Kidney (tissue), 14 donors: ENCODE data around the gene ARL4D. TPM values are rescaled to one million over a fixed set of nuclear protein-coding genes. Genes with fewer than 3 reads are reported as not detected.

Experiments used
- DNase-seq, 5 donors: peaks; one replicate each; pipeline ENCODE4 v3.0.0-alpha.2; 2013 to 2020
- FAIRE-seq: peaks from 2 replicates; lab custom pipeline; 2012; peaks lifted over from hg19 to GRCh38; lab: Jason Lieb, UNC
- H3K27ac ChIP-seq, 2 donors: one replicate each; pipeline ENCODE4 v1.7.0; 2013; ENCODE audit warnings: low read depth in 2 of 2, low read length in 2 of 2, inconsistent platforms in 1 of 2
- H3K27me3 ChIP-seq: one replicate; pipeline ENCODE4 v1.7.1; 2013; ENCODE audit warnings: low read length, inconsistent platforms; ENCODE audit not compliant: control insufficient read depth, insufficient read depth
- H3K36me3 ChIP-seq, 3 donors: one replicate each; pipeline versions ENCODE4 v1.7.0 to v1.7.1; 2013; ENCODE audit warnings: low read length in 3 of 3, control low read depth in 1 of 3, inconsistent platforms in 1 of 3; ENCODE audit not compliant: insufficient read depth in 3 of 3, control insufficient read depth in 2 of 3
- H3K4me1 ChIP-seq, 3 donors: one replicate each; pipeline versions ENCODE4 v1.7.0 to v1.7.1; 2013; ENCODE audit warnings: low read length in 3 of 3, inconsistent platforms in 1 of 3, low read depth in 1 of 3; ENCODE audit not compliant: control insufficient read depth in 2 of 3, insufficient read depth in 2 of 3
- H3K4me3 ChIP-seq, 3 donors: one replicate each; pipeline versions ENCODE4 v1.7.0 to v1.8.1; 2013; ENCODE audit warnings: low read length in 3 of 3, control low read depth in 1 of 3, inconsistent platforms in 1 of 3
- H3K9ac ChIP-seq, 3 donors: one replicate each; pipeline versions ENCODE4 v1.7.0 to v1.7.1; 2013; ENCODE audit warnings: low read length in 3 of 3, control low read depth in 1 of 3, inconsistent platforms in 1 of 3
- H3K9me3 ChIP-seq, 3 donors: one replicate each; pipeline versions ENCODE4 v1.7.0 to v1.7.1; 2013; ENCODE audit warnings: low read length in 3 of 3, control low read depth in 1 of 3, inconsistent platforms in 1 of 3; ENCODE audit not compliant: control insufficient read depth in 2 of 3, insufficient read depth in 1 of 3
- intact Hi-C: fragments of 100-400 bp; cut with DNase I; formaldehyde crosslinking; loops from one replicate; pipeline ENCODE4 v1.11.1; 2022
- polyA plus RNA-seq: library from polyadenylated mRNA; stranded (reverse); fragments of 350-450 nt; fragmentation: Illumina TruSeq; extraction: RNeasy Lipid Tissue Mini Kit (QIAGEN cat#74804); gene quantifications from one replicate; pipeline ENCODE4 v1.2.3, GENCODE V29; 2014; ENCODE audit warnings: low read depth, low replicate concordance; ENCODE audit not compliant: insufficient read depth
- total RNA-seq: library from RNA; stranded (reverse); fragmentation: NEBNext Ultra II Directional; extraction: Animal tissue kit (Norgen Biotek cat#: 25700); gene quantifications from one replicate; pipeline ENCODE4 v1.2.1, GENCODE V29; 2021
- TF ChIP-seq, protein P1 (sequence below): IDR thresholded peaks from 3 replicates; pipeline ENCODE4 v1.5.1; 2012; ENCODE audit warnings: mild to moderate bottlenecking, moderate library complexity, borderline replicate concordance; ENCODE audit not compliant: insufficient read depth; ENCODE audit errors: extremely low read depth
- donor health status: control.
- donor health status: control.
- donor health status: control.
- donor health status: control.
- donor health status: control.
- donor health status: DM: yes; HTN: yes; CAD: no.
- donor health status: Normal renal cell carcinoma (clear cell type).

Gene ARL4D
- total and polyA plus RNA-seq, 2 donors from 2014 or later = 48.8 to 81.2 TPM

GRCh38 chr17:43382776-43383175 is 16.0 kb upstream of the ARL4D start:
- TF ChIP-seq, protein P1, sequence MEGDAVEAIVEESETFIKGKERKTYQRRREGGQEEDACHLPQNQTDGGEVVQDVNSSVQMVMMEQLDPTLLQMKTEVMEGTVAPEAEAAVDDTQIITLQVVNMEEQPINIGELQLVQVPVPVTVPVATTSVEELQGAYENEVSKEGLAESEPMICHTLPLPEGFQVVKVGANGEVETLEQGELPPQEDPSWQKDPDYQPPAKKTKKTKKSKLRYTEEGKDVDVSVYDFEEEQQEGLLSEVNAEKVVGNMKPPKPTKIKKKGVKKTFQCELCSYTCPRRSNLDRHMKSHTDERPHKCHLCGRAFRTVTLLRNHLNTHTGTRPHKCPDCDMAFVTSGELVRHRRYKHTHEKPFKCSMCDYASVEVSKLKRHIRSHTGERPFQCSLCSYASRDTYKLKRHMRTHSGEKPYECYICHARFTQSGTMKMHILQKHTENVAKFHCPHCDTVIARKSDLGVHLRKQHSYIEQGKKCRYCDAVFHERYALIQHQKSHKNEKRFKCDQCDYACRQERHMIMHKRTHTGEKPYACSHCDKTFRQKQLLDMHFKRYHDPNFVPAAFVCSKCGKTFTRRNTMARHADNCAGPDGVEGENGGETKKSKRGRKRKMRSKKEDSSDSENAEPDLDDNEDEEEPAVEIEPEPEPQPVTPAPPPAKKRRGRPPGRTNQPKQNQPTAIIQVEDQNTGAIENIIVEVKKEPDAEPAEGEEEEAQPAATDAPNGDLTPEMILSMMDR = no peak
- Histone ChIP-seq H3K4me3 (no peak overlapping the region), H3K36me3 (no peaks in the 10 kb centered on the region), H3K27ac (no peak overlapping the region), H3K27me3 (no peaks in the 10 kb centered on the region), H3K4me1 (peaks cover 0 to 4% (median 0%) of the 10 kb centered on the region in 3 donors), H3K9me3 (peaks cover 0 to 4% (median 0%) of the 10 kb centered on the region in 3 donors), H3K9ac (no peak overlapping the region)
- FAIRE-seq = no peak
- DNase-seq = no peak
- intact Hi-C loops = no loop called here

- no peaks in the 10 kb centered on the region for H3K36me3 ChIP-seq
- TF ChIP-seq, protein P1 = no peak
- intact Hi-C loops = no loop called here
- no peak for FAIRE-seq
- H3K27ac ChIP-seq = no peak overlapping the region
- no peak overlapping the region for H3K9ac ChIP-seq
- peaks cover 0 to 4% (median 0%) of the 10 kb centered on the region in 3 donors for H3K9me3 ChIP-seq
- no peak for DNase-seq
- no peak overlapping the region for H3K4me3 ChIP-seq
- no peaks in the 10 kb centered on the region for H3K27me3 ChIP-seq
- H3K4me1 ChIP-seq = peaks cover 0 to 4% (median 0%) of the 10 kb centered on the region in 3 donors
Measured at GRCh38 chr17:43383372-43383771, 15.4 kb upstream of the ARL4D start.

DNA sequence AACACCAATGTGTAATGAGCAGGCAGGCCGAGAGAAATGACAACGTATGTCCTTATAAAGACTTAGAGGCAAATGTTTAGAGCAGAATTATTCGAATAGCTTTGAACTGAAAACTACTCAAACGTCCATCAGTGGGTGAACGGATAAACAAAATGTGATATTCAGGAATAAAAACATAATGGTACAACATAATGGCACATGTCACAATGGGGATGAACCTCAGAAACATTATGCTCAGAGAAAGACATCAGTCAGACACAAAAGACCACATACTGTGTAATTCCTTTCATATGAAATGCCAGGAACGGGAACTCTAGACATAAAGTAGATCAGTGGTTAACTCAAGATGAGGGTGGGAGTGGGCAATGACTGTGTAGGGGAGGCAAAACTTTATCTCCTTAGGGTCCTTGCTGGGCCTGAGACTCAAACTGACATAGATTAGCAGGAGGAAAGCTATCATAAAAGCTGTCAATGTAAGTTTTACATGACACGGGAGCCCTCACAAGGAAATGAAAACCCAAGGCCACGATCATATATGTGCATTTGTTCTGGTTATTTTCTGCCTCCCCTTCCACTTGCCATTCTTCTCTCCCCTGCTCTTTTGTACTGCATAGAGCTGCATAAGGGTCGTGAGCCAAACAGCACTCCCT is 14.8 kb upstream of the ARL4D start:
- TF ChIP-seq, protein P1 = no peak
- no peak overlapping the region for H3K4me3 ChIP-seq
- no peak for FAIRE-seq
- peaks cover 0 to 4% (median 0%) of the 10 kb centered on the region in 3 donors for H3K4me1 ChIP-seq
- no peaks in the 10 kb centered on the region for H3K27me3 ChIP-seq
- H3K9me3 ChIP-seq = peaks cover 0 to 4% (median 0%) of the 10 kb centered on the region in 3 donors
- H3K36me3 ChIP-seq = no peaks in the 10 kb centered on the region
- no peak for DNase-seq
- intact Hi-C loops = no loop called here
- no peak overlapping the region for H3K27ac ChIP-seq
- H3K9ac ChIP-seq = no peak overlapping the region
